ENCODE data around the gene CCDC146. TPM values are rescaled to one million over a fixed set of nuclear protein-coding genes. Genes with fewer than 3 reads are reported as not detected.
"Not testable (repeated sequence)": the region's sequence is repeated elsewhere in the genome, so short reads cannot be mapped to it uniquely, and the experiment has no call there.

The CCDC146 gene
- total and polyA plus RNA-seq, 4 donors, result 1.3 to 3.9 (median 3.1) TPM

GRCh38 chr7:77154917-77155464 lies 32.6 kb downstream of the CCDC146 start:
- not testable (repeated sequence) for H3K4me3 ChIP-seq (ENCODE audit: low read depth in 1 of 3, low read length in 3 of 3); H3K9ac ChIP-seq (ENCODE audit: low read depth in 1 of 2, low read length in 2 of 2); DNase-seq (ENCODE audit: low spot score); H3K9me3 ChIP-seq (ENCODE audit: control insufficient read depth in 4 of 4, low read length in 3 of 4); H3K4me1 ChIP-seq (ENCODE audit: control insufficient read depth in 4 of 4, insufficient read depth in 4 of 4, low read length in 3 of 4); H3K27ac ChIP-seq (ENCODE audit: low read depth in 1 of 2, low read length in 2 of 2); H3K36me3 ChIP-seq (ENCODE audit: control insufficient read depth in 4 of 4, insufficient read depth in 3 of 4, low read depth in 1 of 4, low read length in 3 of 4); H3K27me3 ChIP-seq (ENCODE audit: control insufficient read depth in 4 of 4, insufficient read depth in 4 of 4, low read length in 3 of 4)
- 44% methylated on average over 2 of the region's 3 CpGs for WGBS

- WGBS, result 94% methylated on average over 4 of the region's 5 CpGs
- H3K27ac ChIP-seq (ENCODE audit: low read depth in 1 of 2, low read length in 2 of 2), result not testable (repeated sequence)
These were observed 33.4 kb downstream of the CCDC146 start for GRCh38 chr7:77155601-77156377.

GRCh38 chr7:77157034-77157433 lies 34.6 kb downstream of the CCDC146 start:
- H3K36me3 ChIP-seq (ENCODE audit: control insufficient read depth in 4 of 4, insufficient read depth in 3 of 4, low read depth in 1 of 4, low read length in 3 of 4); H3K27ac ChIP-seq (ENCODE audit: low read depth in 1 of 2, low read length in 2 of 2); DNase-seq (ENCODE audit: low spot score); H3K27me3 ChIP-seq (ENCODE audit: control insufficient read depth in 4 of 4, insufficient read depth in 4 of 4, low read length in 3 of 4); H3K9ac ChIP-seq (ENCODE audit: low read depth in 1 of 2, low read length in 2 of 2); H3K9me3 ChIP-seq (ENCODE audit: control insufficient read depth in 4 of 4, low read length in 3 of 4); H3K4me1 ChIP-seq (ENCODE audit: control insufficient read depth in 4 of 4, insufficient read depth in 4 of 4, low read length in 3 of 4); H3K4me3 ChIP-seq (ENCODE audit: low read depth in 1 of 3, low read length in 3 of 3): not testable (repeated sequence)
- WGBS, result no CpG with 5 or more reads among the region's 1 CpG

More at GRCh38 chr7:77155601-77156377, 33.4 kb downstream of the CCDC146 start:
- H3K36me3 ChIP-seq (ENCODE audit: control insufficient read depth in 4 of 4, insufficient read depth in 3 of 4, low read depth in 1 of 4, low read length in 3 of 4); DNase-seq (ENCODE audit: low spot score); H3K4me3 ChIP-seq (ENCODE audit: low read depth in 1 of 3, low read length in 3 of 3); H3K9ac ChIP-seq (ENCODE audit: low read depth in 1 of 2, low read length in 2 of 2); H3K4me1 ChIP-seq (ENCODE audit: control insufficient read depth in 4 of 4, insufficient read depth in 4 of 4, low read length in 3 of 4); H3K9me3 ChIP-seq (ENCODE audit: control insufficient read depth in 4 of 4, low read length in 3 of 4); H3K27me3 ChIP-seq (ENCODE audit: control insufficient read depth in 4 of 4, insufficient read depth in 4 of 4, low read length in 3 of 4): not testable (repeated sequence)

DNA sequence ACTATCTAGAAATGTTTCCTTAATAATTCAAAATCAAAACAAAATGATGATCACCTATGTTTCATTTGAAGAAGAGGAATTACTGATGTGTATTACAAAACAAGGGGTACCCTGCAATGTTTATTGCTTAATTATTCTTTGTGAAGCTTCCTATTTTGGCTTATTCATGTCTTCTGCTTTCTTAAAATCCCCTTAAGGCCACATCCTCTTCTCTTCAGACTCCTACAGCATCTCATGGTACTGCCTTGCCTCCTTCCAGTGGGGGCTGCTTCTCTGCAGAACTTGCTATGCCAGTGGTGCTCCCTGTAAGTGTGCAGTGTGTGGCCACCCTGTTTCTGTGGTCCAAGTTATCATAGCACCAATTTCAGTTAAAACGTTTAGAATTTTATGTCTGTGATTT lies 35.0 kb downstream of the CCDC146 start:
- no peaks in the 10 kb centered on the region for H3K36me3 ChIP-seq (ENCODE audit: control insufficient read depth in 4 of 4, insufficient read depth in 3 of 4, low read depth in 1 of 4, low read length in 3 of 4)
- H3K27ac ChIP-seq (ENCODE audit: low read depth in 1 of 2, low read length in 2 of 2), result no peak overlapping the region
- no peaks in the 10 kb centered on the region for H3K27me3 ChIP-seq (ENCODE audit: control insufficient read depth in 4 of 4, insufficient read depth in 4 of 4, low read length in 3 of 4)
- no peaks in the 10 kb centered on the region for H3K9me3 ChIP-seq (ENCODE audit: control insufficient read depth in 4 of 4, low read length in 3 of 4)
- DNase-seq (ENCODE audit: low spot score), result no peak
- H3K4me1 ChIP-seq (ENCODE audit: control insufficient read depth in 4 of 4, insufficient read depth in 4 of 4, low read length in 3 of 4), result no peaks in the 10 kb centered on the region
- H3K9ac ChIP-seq (ENCODE audit: low read depth in 1 of 2, low read length in 2 of 2), result no peak overlapping the region
- WGBS, result 38% methylated on average over 1 of the region's 1 CpG
- no peak for TF ChIP-seq HNF4G (IDR thresholded peaks at IDR 0.05)
- TF ChIP-seq ATF3 (IDR thresholded peaks at IDR 0.05), result no peak
- TF ChIP-seq NR2F2 (IDR thresholded peaks at IDR 0.05), result no peak
- no peak for TF ChIP-seq JUND (IDR thresholded peaks at IDR 0.05)
- no peak overlapping the region for H3K4me3 ChIP-seq (ENCODE audit: low read depth in 1 of 3, low read length in 3 of 3)

DNA sequence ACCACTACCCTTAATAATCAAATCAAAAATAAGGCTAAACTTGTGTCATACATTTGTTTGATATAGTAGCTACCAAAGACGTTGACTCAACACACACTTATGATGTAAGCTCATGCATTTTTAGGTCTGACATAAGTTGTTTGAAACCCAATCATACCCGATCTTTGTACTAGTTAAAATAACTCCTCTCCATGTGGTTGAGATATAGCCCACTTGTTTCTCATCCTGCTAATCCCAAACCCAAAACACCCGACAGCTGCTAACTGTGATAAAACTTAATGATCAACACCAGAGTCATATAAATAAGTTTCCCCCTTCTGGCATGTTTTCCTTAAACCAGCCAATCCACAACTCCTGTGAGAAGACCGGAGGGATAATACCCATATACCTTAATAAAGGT lies 48.7 kb downstream of the CCDC146 start:
- H3K9me3 ChIP-seq (ENCODE audit: control insufficient read depth in 4 of 4, low read length in 3 of 4); H3K9ac ChIP-seq (ENCODE audit: low read depth in 1 of 2, low read length in 2 of 2); H3K36me3 ChIP-seq (ENCODE audit: control insufficient read depth in 4 of 4, insufficient read depth in 3 of 4, low read depth in 1 of 4, low read length in 3 of 4); H3K27ac ChIP-seq (ENCODE audit: low read depth in 1 of 2, low read length in 2 of 2); H3K4me1 ChIP-seq (ENCODE audit: control insufficient read depth in 4 of 4, insufficient read depth in 4 of 4, low read length in 3 of 4); H3K27me3 ChIP-seq (ENCODE audit: control insufficient read depth in 4 of 4, insufficient read depth in 4 of 4, low read length in 3 of 4); H3K4me3 ChIP-seq (ENCODE audit: low read depth in 1 of 3, low read length in 3 of 3); DNase-seq (ENCODE audit: low spot score): not testable (repeated sequence)
- WGBS, result 92% methylated on average over 4 of the region's 4 CpGs

DNA sequence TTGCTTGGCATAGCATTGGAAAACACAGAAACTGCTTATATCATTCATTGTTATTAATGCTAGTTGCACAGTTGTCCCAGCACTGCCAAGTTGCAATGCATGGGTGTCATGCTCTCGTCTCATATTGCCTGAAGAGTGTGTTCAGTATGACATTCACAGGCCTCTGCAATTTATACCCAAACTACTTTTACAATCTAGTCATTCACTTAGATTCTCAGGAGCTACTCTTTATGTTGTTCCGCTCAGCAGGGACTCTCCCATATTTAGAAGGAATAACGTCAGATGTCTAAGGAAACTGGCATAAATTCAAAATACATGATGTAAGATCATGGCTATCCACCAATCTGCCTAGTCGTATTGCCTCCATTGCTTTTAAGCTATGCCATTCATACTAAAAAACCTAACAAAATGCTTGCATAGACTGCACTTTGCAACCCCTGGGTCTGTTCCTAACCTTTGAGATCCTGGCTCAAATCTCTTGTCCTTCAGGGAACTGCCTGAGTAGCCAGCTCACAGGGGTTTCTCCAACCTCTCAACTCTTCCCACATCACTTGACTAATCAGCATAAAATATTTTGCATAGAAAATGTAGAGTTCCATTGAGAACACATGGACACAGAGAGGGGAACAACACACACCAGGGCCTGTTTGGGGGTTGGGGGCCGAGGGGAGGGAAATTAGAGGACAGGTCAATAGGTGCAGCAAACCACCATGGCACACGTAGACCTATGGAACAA lies 50.2 kb downstream of the CCDC146 start:
- H3K27me3 ChIP-seq (ENCODE audit: control insufficient read depth in 4 of 4, insufficient read depth in 4 of 4, low read length in 3 of 4); H3K9me3 ChIP-seq (ENCODE audit: control insufficient read depth in 4 of 4, low read length in 3 of 4); H3K4me1 ChIP-seq (ENCODE audit: control insufficient read depth in 4 of 4, insufficient read depth in 4 of 4, low read length in 3 of 4); DNase-seq (ENCODE audit: low spot score); H3K9ac ChIP-seq (ENCODE audit: low read depth in 1 of 2, low read length in 2 of 2); H3K4me3 ChIP-seq (ENCODE audit: low read depth in 1 of 3, low read length in 3 of 3); H3K36me3 ChIP-seq (ENCODE audit: control insufficient read depth in 4 of 4, insufficient read depth in 3 of 4, low read depth in 1 of 4, low read length in 3 of 4); H3K27ac ChIP-seq (ENCODE audit: low read depth in 1 of 2, low read length in 2 of 2): not testable (repeated sequence)
- WGBS, result 92% methylated on average over 6 of the region's 6 CpGs

GRCh38 chr7:77174418-77174817 lies 52.0 kb downstream of the CCDC146 start:
- not testable (repeated sequence) for H3K9ac ChIP-seq (ENCODE audit: low read depth in 1 of 2, low read length in 2 of 2)

More at GRCh38 chr7:77174418-77174817, 52.0 kb downstream of the CCDC146 start:
- not testable (repeated sequence) for H3K36me3 ChIP-seq (ENCODE audit: control insufficient read depth in 4 of 4, insufficient read depth in 3 of 4, low read depth in 1 of 4, low read length in 3 of 4); H3K9me3 ChIP-seq (ENCODE audit: control insufficient read depth in 4 of 4, low read length in 3 of 4); H3K4me3 ChIP-seq (ENCODE audit: low read depth in 1 of 3, low read length in 3 of 3); H3K27ac ChIP-seq (ENCODE audit: low read depth in 1 of 2, low read length in 2 of 2); H3K4me1 ChIP-seq (ENCODE audit: control insufficient read depth in 4 of 4, insufficient read depth in 4 of 4, low read length in 3 of 4); H3K27me3 ChIP-seq (ENCODE audit: control insufficient read depth in 4 of 4, insufficient read depth in 4 of 4, low read length in 3 of 4); DNase-seq (ENCODE audit: low spot score)
- 91% methylated on average over 3 of the region's 4 CpGs for WGBS
